Mesodermal cell (in vitro differentiated cells): ENCODE results near the gene SLC22A12.
"Not testable (repeated sequence)": the region's sequence is repeated elsewhere in the genome, so short reads cannot be mapped to it uniquely, and the experiment has no call there.

Experiments used
- H3K27ac ChIP-seq: 2 replicates; pipeline ENCODE4 v1.7.0; 2013; ENCODE audit warnings: mild to moderate bottlenecking, low read depth, low read length, moderate library complexity; ENCODE audit not compliant: severe bottlenecking
- H3K36me3 ChIP-seq: 2 replicates; pipeline ENCODE4 v1.7.1; 2013; ENCODE audit warnings: mild to moderate bottlenecking, low read length, moderate library complexity; ENCODE audit not compliant: control insufficient read depth, insufficient read depth
- H3K4me1 ChIP-seq: one replicate; pipeline ENCODE4 v1.7.1; 2013; ENCODE audit warnings: mild to moderate bottlenecking, low read length; ENCODE audit not compliant: insufficient read depth, control insufficient read depth, poor library complexity, severe bottlenecking
- H3K4me3 ChIP-seq: 2 replicates; pipeline ENCODE4 v1.7.0; 2013; ENCODE audit warnings: low read length, control low read depth, mild to moderate bottlenecking; ENCODE audit not compliant: insufficient read depth, poor library complexity, severe bottlenecking; ENCODE audit errors: extremely low read depth
- H3K9me3 ChIP-seq: 2 replicates; pipeline ENCODE4 v1.7.1; 2013; ENCODE audit warnings: mild to moderate bottlenecking, low read length, moderate library complexity; ENCODE audit not compliant: control insufficient read depth
- WGBS, 2 experiments: methylation state at CpG; one replicate each; pipeline ENCODE4 v1.1.5; 2013; ENCODE audit warnings: missing lambda C conversion rate in 2 of 2; ENCODE audit not compliant: insufficient coverage in 2 of 2; 5-methylcytosine and 5-hydroxymethylcytosine counted together

The SLC22A12 gene

GRCh38 chr11:64556721-64557250, 34.2 kb upstream of the SLC22A12 start:
- peaks cover 41% of the 10 kb centered on the region for H3K4me1 ChIP-seq
- H3K36me3 ChIP-seq, result no peaks in the 10 kb centered on the region
- H3K27ac ChIP-seq, result no peak overlapping the region
- no peak overlapping the region for H3K4me3 ChIP-seq
- no peaks in the 10 kb centered on the region for H3K9me3 ChIP-seq
- 92 to 96% methylated on average over 11 to 12 of the region's 12 CpGs for whole genome bisulfite sequencing, 2 experiments

DNA sequence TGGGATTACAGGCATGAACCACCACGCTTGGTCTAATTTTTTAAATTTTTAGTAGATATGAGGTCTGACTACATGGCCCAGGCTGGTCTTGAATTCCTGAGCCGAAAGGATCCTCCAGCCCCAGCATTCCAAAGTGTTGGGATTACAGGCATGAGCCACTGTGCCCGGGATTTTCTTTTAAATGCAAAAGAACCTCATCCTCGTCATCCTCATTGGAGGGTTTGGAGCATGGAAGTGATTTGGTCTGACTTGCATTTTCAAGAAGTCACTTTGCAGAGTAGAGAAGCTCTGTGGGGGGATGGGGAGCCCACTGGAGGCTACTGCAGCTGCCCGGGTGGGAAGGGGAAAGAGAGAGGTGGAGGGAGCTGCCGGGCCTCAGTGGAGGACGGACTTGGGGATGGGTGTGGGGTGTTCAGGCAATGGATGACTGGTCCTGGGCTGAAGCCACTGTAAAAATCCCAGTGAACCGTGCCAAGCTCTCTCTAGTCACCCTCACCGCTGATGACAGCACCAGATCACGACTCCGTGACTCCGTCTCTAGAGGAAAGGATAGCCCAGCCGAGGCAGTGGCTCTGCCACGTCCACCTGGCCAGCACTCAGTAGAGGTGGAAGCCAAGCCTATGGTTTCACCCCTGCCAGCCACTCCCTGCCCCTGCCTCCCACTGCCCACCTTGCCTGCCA, 32.8 kb upstream of the SLC22A12 start:
- peaks cover 41% of the 10 kb centered on the region for H3K4me1 ChIP-seq
- WGBS, 2 experiments, result 67 to 70% methylated on average over 10 to 13 of the region's 14 CpGs
- no peaks in the 10 kb centered on the region for H3K36me3 ChIP-seq
- H3K4me3 ChIP-seq, result no peak overlapping the region
- H3K9me3 ChIP-seq, result no peaks in the 10 kb centered on the region
- no peak overlapping the region for H3K27ac ChIP-seq

DNA sequence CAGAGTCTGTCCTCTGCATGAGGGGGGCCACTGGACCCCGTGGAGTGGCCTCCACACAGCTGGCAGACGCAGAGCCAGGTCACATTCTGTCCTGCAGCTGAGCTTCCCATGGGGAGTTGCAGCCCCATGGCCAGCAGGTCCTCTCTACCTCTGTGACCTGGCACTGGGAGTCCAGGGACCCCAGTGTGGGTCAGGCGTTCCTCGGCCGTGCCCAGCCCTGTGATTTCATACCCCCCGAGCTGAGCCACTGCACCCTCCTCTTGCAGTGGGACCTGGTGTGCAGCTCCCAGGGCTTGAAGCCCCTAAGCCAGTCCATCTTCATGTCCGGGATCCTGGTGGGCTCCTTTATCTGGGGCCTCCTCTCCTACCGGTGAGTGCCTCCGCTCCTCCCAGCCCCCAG, 32.2 kb upstream of the SLC22A12 start:
- peaks cover 37% of the 10 kb centered on the region for H3K4me1 ChIP-seq
- H3K27ac ChIP-seq, result no peak overlapping the region
- H3K36me3 ChIP-seq, result no peaks in the 10 kb centered on the region
- no peaks in the 10 kb centered on the region for H3K9me3 ChIP-seq
- no peak overlapping the region for H3K4me3 ChIP-seq
- 86 to 91% methylated on average over 7 to 9 of the region's 9 CpGs for WGBS, 2 experiments

DNA sequence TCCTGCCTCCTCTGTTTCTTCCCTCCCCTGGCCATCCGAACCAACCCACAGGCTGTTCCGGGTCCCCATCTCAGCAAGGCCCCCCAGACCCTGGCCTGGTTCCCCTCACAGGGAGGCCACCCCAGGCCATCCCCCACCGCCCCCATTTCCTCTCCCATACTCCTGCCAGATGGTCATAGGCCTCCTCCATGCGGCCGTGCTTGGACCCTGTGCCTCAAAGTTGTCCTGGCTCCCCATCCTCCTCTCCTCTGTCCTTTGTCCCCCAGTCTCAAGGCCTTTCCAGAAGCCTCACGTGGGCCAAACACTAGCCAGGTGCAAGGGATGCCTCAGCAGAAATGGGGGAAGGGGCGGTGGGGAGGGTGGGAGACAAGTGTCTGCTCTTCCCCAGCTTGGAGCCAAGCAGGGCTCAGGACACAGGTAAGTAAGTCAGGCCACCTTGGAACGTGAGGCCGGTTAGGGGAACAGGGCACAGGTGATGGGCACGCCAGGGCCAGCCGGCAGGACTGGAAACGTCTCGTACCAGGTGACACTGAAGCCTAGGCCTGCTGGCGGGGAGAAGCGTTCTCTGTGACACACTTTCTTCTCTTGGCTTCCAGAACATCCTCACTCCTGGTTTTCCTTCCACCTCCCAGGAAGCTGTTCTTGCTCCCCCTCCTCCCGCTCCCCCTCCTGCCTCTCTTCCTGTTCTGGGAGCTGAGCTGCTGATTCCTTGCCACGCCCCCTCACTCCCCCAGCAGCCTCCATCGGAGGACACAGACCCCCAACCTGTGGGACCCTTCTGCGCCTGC, 31.5 kb upstream of the SLC22A12 start:
- H3K36me3 ChIP-seq, result no peaks in the 10 kb centered on the region
- 71 to 74% methylated on average over 15 to 16 of the region's 19 CpGs for WGBS, 2 experiments
- peaks cover 31% of the 10 kb centered on the region for H3K4me1 ChIP-seq
- H3K27ac ChIP-seq, result no peak overlapping the region
- no peak overlapping the region for H3K4me3 ChIP-seq
- no peaks in the 10 kb centered on the region for H3K9me3 ChIP-seq

GRCh38 chr11:64560139-64560771, 30.8 kb upstream of the SLC22A12 start:
- peaks cover 23% of the 10 kb centered on the region for H3K4me1 ChIP-seq
- 70% methylated on average over 15 of the region's 15 CpGs for WGBS, 2 experiments
- no peak overlapping the region for H3K4me3 ChIP-seq
- H3K36me3 ChIP-seq, result no peaks in the 10 kb centered on the region
- no peak overlapping the region for H3K27ac ChIP-seq
- no peaks in the 10 kb centered on the region for H3K9me3 ChIP-seq

DNA sequence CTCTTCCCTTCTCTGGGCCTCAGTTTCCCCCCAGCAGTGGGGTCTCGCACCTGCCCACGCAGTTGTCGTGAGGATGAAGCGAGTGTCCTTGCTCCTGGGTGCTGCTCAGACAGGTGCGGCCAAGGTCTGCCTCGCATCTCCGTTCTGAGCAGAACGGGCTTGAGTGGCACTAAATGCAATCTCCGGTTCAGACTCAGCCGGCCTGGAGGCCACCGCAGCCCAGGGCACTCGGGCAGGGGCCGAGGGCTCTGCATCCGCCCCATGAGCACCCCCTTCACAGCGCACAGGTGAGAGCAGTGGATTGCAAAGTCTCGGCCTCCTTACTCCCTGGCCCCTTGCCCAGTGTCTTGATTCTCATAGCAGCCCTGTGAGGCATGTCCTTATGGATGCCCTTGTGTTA, 30.1 kb upstream of the SLC22A12 start:
- Histone ChIP-seq H3K9me3 (no peaks in the 10 kb centered on the region), H3K36me3 (no peaks in the 10 kb centered on the region), H3K4me3 (no peak overlapping the region), H3K27ac (no peak overlapping the region), H3K4me1 (peaks cover 18% of the 10 kb centered on the region)
- 98 to 99% methylated on average over 16 of the region's 16 CpGs for WGBS, 2 experiments

GRCh38 chr11:64561429-64561828, 29.6 kb upstream of the SLC22A12 start:
- not testable (repeated sequence) for H3K27ac ChIP-seq, H3K36me3 ChIP-seq, H3K4me3 ChIP-seq, H3K9me3 ChIP-seq
- 75 to 83% methylated on average over 1 to 2 of the region's 3 CpGs for WGBS, 2 experiments
- H3K4me1 ChIP-seq, result peaks cover 18% of the 10 kb centered on the region

DNA sequence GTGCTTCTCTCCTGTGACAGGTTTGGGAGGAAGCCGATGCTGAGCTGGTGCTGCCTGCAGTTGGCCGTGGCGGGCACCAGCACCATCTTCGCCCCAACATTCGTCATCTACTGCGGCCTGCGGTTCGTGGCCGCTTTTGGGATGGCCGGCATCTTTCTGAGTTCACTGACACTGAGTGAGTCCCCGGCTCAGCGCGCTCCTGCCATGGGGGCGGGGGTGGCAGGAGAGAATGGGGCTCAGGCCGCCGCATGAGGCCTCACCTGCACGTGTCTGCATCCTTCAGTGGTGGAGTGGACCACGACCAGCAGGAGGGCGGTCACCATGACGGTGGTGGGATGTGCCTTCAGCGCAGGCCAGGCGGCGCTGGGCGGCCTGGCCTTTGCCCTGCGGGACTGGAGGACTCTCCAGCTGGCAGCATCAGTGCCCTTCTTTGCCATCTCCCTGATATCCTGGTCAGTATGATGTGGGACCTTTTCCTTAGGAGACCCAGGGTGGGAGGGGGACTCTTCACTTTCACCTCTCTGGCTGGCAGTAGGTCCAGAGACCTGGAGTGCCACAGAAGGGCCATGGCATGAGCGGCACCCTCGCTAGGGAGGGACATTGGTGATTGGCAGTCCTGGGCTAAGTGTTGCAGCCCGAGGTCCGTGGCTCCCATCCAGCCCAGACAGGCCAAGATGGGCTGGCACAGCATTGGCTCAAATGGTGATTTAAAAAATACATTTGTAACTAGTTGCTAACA, 28.9 kb upstream of the SLC22A12 start:
- H3K4me1 ChIP-seq, result peaks cover 24% of the 10 kb centered on the region
- H3K4me3 ChIP-seq, result no peak overlapping the region
- no peaks in the 10 kb centered on the region for H3K36me3 ChIP-seq
- H3K27ac ChIP-seq, result no peak overlapping the region
- H3K9me3 ChIP-seq, result no peaks in the 10 kb centered on the region
- WGBS, 2 experiments, result 93 to 97% methylated on average over 27 to 28 of the region's 29 CpGs

DNA sequence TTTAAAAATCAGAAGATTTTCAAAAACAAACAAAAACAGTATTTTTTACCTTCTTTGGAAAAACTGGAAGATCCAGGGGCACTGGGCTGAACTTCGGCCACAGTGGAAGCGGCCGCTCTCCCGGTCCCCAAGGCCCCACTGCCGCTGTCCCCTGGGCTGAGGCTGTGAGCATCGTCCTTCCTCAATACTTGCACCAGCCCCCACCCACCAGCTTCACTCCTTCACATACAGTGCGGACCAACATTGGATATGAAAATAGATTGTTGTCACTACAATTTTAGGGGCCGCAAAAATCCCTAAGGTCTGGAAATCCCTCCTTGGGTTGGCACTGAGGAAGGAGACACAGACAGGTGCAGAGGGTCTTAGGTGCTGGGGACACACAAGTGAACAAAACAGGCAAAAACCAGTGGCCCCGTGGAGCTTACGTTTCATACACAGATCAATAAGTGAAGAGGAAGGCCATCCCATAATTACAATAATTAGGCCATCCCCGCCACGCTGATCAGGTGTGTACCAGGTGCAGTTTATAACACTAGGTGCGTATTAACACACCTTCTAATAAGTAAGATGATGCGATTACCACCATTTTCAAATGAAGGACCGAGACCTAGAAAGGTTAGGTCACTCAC, 28.2 kb upstream of the SLC22A12 start:
- Histone ChIP-seq H3K36me3 (no peaks in the 10 kb centered on the region), H3K27ac (no peak overlapping the region), H3K4me1 (peaks cover 26% of the 10 kb centered on the region), H3K4me3 (no peak overlapping the region), H3K9me3 (no peaks in the 10 kb centered on the region)
- 95% methylated on average over 12 to 13 of the region's 15 CpGs for WGBS, 2 experiments

GRCh38 chr11:64563966-64564365, 27.1 kb upstream of the SLC22A12 start:
- H3K4me1 ChIP-seq, result peaks cover 24% of the 10 kb centered on the region
- WGBS, 2 experiments, result 83 to 84% methylated on average over 8 to 11 of the region's 12 CpGs
- no peaks in the 10 kb centered on the region for H3K9me3 ChIP-seq
- H3K36me3 ChIP-seq, result no peaks in the 10 kb centered on the region
- no peak overlapping the region for H3K4me3 ChIP-seq
- H3K27ac ChIP-seq, result no peak overlapping the region
